H1 (cell line): ENCODE data around the gene CFAP92. TPM values are rescaled to one million over a fixed set of nuclear protein-coding genes. Genes with fewer than 3 reads are reported as not detected.

ENCODE experiments used
- CTCF ChIA-PET: fragments of 300-600 bp; sonication (Branson Sonifier 250); formaldehyde crosslinking; loops from one replicate; lab custom pipeline; 2021; ENCODE audit not compliant: partially characterized antibody; lab: Charles Lee
- POLR2A ChIA-PET: fragments of 300-600 bp; sonication (Branson Sonifier 250); formaldehyde crosslinking; loops from one replicate; lab custom pipeline; 2021; ENCODE audit warnings: inconsistent platforms; ENCODE audit not compliant: partially characterized antibody; lab: Charles Lee
- DNase-seq, 2 experiments: peaks; one replicate each; pipeline versions ENCODE4 v3.0.0 to v3.0.0-alpha.2; 2010 to 2022; ENCODE audit warnings: low spot score in 2 of 2, low read depth in 1 of 2, mixed read lengths in 1 of 2
- FAIRE-seq: peaks from 2 replicates; lab custom pipeline; 2011; peaks lifted over from hg19 to GRCh38; lab: Jason Lieb, UNC
- H2AFZ ChIP-seq: 2 replicates; pipeline ENCODE4 v1.8.1; 2012; ENCODE audit warnings: low read length, inconsistent platforms
- H2AK5ac ChIP-seq: 2 replicates; pipeline ENCODE4 v1.6.1; 2013; ENCODE audit warnings: low read depth, low read length
- H2BK120ac ChIP-seq: replicated peaks from 2 replicates; pipeline ENCODE3; 2013; ENCODE audit warnings: low read depth, low read length, inconsistent platforms
- H2BK12ac ChIP-seq: 2 replicates; pipeline ENCODE4 v1.6.1; 2013; ENCODE audit warnings: low read depth, low read length
- H2BK15ac ChIP-seq: 2 replicates; pipeline ENCODE4 v1.6.1; 2013; ENCODE audit warnings: low read length
- H2BK20ac ChIP-seq: 2 replicates; pipeline ENCODE4 v1.6.1; 2013; ENCODE audit warnings: low read length
- H2BK5ac ChIP-seq: 2 replicates; pipeline ENCODE4 v1.6.1; 2013; ENCODE audit warnings: low read depth, low read length
- H3K14ac ChIP-seq: 2 replicates; pipeline ENCODE4 v1.6.1; 2013; ENCODE audit warnings: inconsistent platforms; ENCODE audit not compliant: insufficient read length
- H3K18ac ChIP-seq: 2 replicates; pipeline ENCODE4 v1.6.1; 2013; ENCODE audit warnings: low read length; ENCODE audit errors: extremely low read depth
- H3K23ac ChIP-seq: 2 replicates; pipeline ENCODE4 v1.6.1; 2013; ENCODE audit warnings: inconsistent platforms; ENCODE audit not compliant: insufficient read length
- H3K23me2 ChIP-seq: 2 replicates; pipeline ENCODE4 v1.6.1; 2013; ENCODE audit warnings: low read depth, low read length
- H3K27ac ChIP-seq: 2 replicates; pipeline ENCODE4 v1.6.1; 2011; ENCODE audit warnings: low read depth, low read length, inconsistent platforms
- H3K27me3 ChIP-seq, 4 experiments: replicated peaks in 1 of 4; 1 replicate in 1 of 4; 2 replicates in 3 of 4; pipeline versions ENCODE4 v1.6.1 to v1.8.1; 2011 to 2013; ENCODE audit warnings: low read length in 3 of 4, mild to moderate bottlenecking in 3 of 4, inconsistent platforms in 2 of 4, mixed read lengths in 2 of 4, moderate library complexity in 1 of 4; ENCODE audit not compliant: control insufficient read depth in 3 of 4, insufficient read depth in 3 of 4; ENCODE audit errors: extremely low read depth in 1 of 4
- H3K36me3 ChIP-seq, 4 experiments: 2 replicates each; pipeline versions ENCODE4 v1.6.1 to v1.8.1; 2011 to 2013; ENCODE audit warnings: mild to moderate bottlenecking in 4 of 4, low read length in 3 of 4, moderate library complexity in 2 of 4, control low read depth in 1 of 4, inconsistent platforms in 1 of 4; ENCODE audit not compliant: insufficient read depth in 4 of 4, control insufficient read depth in 2 of 4
- H3K4ac ChIP-seq: replicated peaks from 2 replicates; pipeline ENCODE3; 2013; ENCODE audit warnings: low read length, low read depth, mixed read lengths, inconsistent platforms; ENCODE audit not compliant: insufficient read length
- H3K4me1 ChIP-seq, 4 experiments: replicated peaks in 1 of 4; 1 replicate in 1 of 4; 2 replicates in 3 of 4; pipeline versions ENCODE4 v1.6.1 to v1.8.1; 2011 to 2013; ENCODE audit warnings: low read length in 3 of 4, inconsistent platforms in 2 of 4, mixed read lengths in 1 of 4; ENCODE audit not compliant: insufficient read depth in 4 of 4, control insufficient read depth in 3 of 4
- H3K4me2 ChIP-seq, 2 experiments: 2 replicates each; pipeline versions ENCODE4 v1.6.1 to v1.8.1; 2011 to 2013; ENCODE audit warnings: low read depth in 2 of 2, low read length in 2 of 2, control low read depth in 1 of 2, inconsistent platforms in 1 of 2, mild to moderate bottlenecking in 1 of 2; ENCODE audit not compliant: insufficient read depth in 1 of 2
- H3K4me3 ChIP-seq, 4 experiments: fragments of 200-600, 300-600 bp in 1 of 4; sonication (generic), shearing (Covaris generic), sonication (Bioruptor Twin) in 1 of 4; 2 replicates each; pipeline versions ENCODE4 v1.5.1 to v1.8.1; 2011 to 2016; ENCODE audit warnings: low read length in 4 of 4, low read depth in 3 of 4, control low read depth in 2 of 4, inconsistent platforms in 2 of 4, mild to moderate bottlenecking in 2 of 4, mixed read lengths in 1 of 4, moderate library complexity in 1 of 4; ENCODE audit not compliant: insufficient read depth in 2 of 4; ENCODE audit errors: extremely low read depth in 1 of 4
- H3K56ac ChIP-seq: replicated peaks from 2 replicates; pipeline ENCODE3; 2013; ENCODE audit warnings: low read depth, mild to moderate bottlenecking, mixed read lengths, low read length, inconsistent platforms; ENCODE audit not compliant: insufficient read length
- H3K79me1 ChIP-seq: 2 replicates; pipeline ENCODE4 v1.6.1; 2013; ENCODE audit warnings: low read depth, low read length, control low read depth
- H3K79me2 ChIP-seq, 2 experiments: 2 replicates each; pipeline versions ENCODE4 v1.6.1 to v1.8.1; 2012 to 2013; ENCODE audit warnings: low read length in 2 of 2, mild to moderate bottlenecking in 2 of 2, inconsistent platforms in 1 of 2; ENCODE audit not compliant: insufficient read depth in 2 of 2, control insufficient read depth in 1 of 2
- H3K9ac ChIP-seq, 4 experiments: replicated peaks in 1 of 4; 1 replicate in 1 of 4; 2 replicates in 3 of 4; pipeline versions ENCODE4 v1.6.1 to v1.8.1; 2011 to 2013; ENCODE audit warnings: low read depth in 3 of 4, low read length in 3 of 4, control low read depth in 2 of 4, mild to moderate bottlenecking in 2 of 4, moderate library complexity in 2 of 4, inconsistent platforms in 1 of 4; ENCODE audit errors: extremely low read depth in 1 of 4
- H3K9me3 ChIP-seq, 2 experiments: 2 replicates each; pipeline versions ENCODE4 v1.6.1 to v1.8.1; 2012 to 2013; ENCODE audit warnings: mild to moderate bottlenecking in 2 of 2, moderate library complexity in 2 of 2, control low read depth in 1 of 2, inconsistent platforms in 1 of 2, low read depth in 1 of 2, low read length in 1 of 2, mixed read lengths in 1 of 2; ENCODE audit not compliant: insufficient read depth in 2 of 2
- H4K20me1 ChIP-seq, 2 experiments: replicated peaks in 1 of 2; 2 replicates each; pipeline versions ENCODE3 to v1.8.1; 2011 to 2013; ENCODE audit warnings: inconsistent platforms in 2 of 2, low read length in 2 of 2, mild to moderate bottlenecking in 1 of 2; ENCODE audit not compliant: insufficient read depth in 2 of 2, control insufficient read depth in 1 of 2
- H4K5ac ChIP-seq: 2 replicates; pipeline ENCODE4 v1.6.1; 2013; ENCODE audit warnings: low read length, low read depth, mixed read lengths, inconsistent platforms; ENCODE audit not compliant: insufficient read length
- H4K8ac ChIP-seq: 2 replicates; pipeline ENCODE4 v1.8.0; 2013; ENCODE audit warnings: mild to moderate bottlenecking, moderate library complexity, low read length, inconsistent platforms; ENCODE audit not compliant: insufficient read depth; ENCODE audit errors: extremely low read depth
- H4K91ac ChIP-seq: replicated peaks from 2 replicates; pipeline ENCODE3; 2013; ENCODE audit warnings: low read length, mixed read lengths, inconsistent platforms; ENCODE audit not compliant: insufficient read length
- ATF3 ChIP-seq: IDR thresholded peaks from 2 replicates; pipeline ENCODE4 v1.6.1; 2011; ENCODE audit warnings: low read depth, mild to moderate bottlenecking, low read length; ENCODE audit not compliant: insufficient read depth
- CHD2 ChIP-seq: IDR thresholded peaks from 2 replicates; pipeline ENCODE4 v1.6.1; 2012; ENCODE audit warnings: low read length, improper control_type of control experiment
- KDM4A ChIP-seq: IDR thresholded peaks from one replicate; pipeline ENCODE4 v1.7.1; 2012; ENCODE audit warnings: low read depth, mild to moderate bottlenecking, moderate library complexity, low read length, inconsistent platforms; ENCODE audit not compliant: severe bottlenecking
- MAFK ChIP-seq: IDR thresholded peaks from 2 replicates; pipeline ENCODE4 v1.6.1; 2012; ENCODE audit warnings: low read depth, mild to moderate bottlenecking, improper control_type of control experiment, low read length
- SIN3A ChIP-seq, 2 experiments: IDR thresholded peaks in 1 of 2; conservative IDR thresholded peaks in 1 of 2; 2 replicates each; pipeline ENCODE4 v1.6.1; 2011 to 2012; ENCODE audit warnings: low read length in 2 of 2, improper control_type of control experiment in 1 of 2, low read depth in 1 of 2, mild to moderate bottlenecking in 1 of 2
- SRF ChIP-seq: IDR thresholded peaks from 2 replicates; pipeline ENCODE4 v1.6.1; 2011; ENCODE audit warnings: mild to moderate bottlenecking, low read depth, low read length, moderate library complexity
- WGBS, 2 experiments: shearing (Covaris generic) in 1 of 2; methylation state at CpG; one replicate each; pipeline versions ENCODE4 v1.1.6 to v1.1.7; 2013 to 2015; ENCODE audit warnings: low lambda C conversion rate in 2 of 2, mixed read lengths in 2 of 2, inconsistent platforms in 1 of 2, low coverage in 1 of 2, missing lambda C conversion rate in 1 of 2; ENCODE audit not compliant: insufficient replicate concordance in 2 of 2, insufficient coverage in 1 of 2, insufficient read length in 1 of 2; ENCODE audit errors: extremely low coverage in 1 of 2, missing lambda C conversion rate in 1 of 2; 5-methylcytosine and 5-hydroxymethylcytosine counted together
- polyA plus RNA-seq, 7 experiments: library from polyadenylated mRNA; depleted of rRNA in 3 of 7; stranded (reverse) in 5 of 7; unstranded in 2 of 7; fragments of >200 nt in 5 of 7; fragments of 200-250 nt in 2 of 7; gene quantifications; 1 replicate in 5 of 7; 2 replicates in 1 of 7; 4 replicates in 1 of 7; pipeline versions ENCODE4 v1.2.1 to v1.2.3, GENCODE V29; 2011 to 2013; ENCODE audit warnings: missing spikeins in 2 of 7, mixed read lengths in 2 of 7
- total RNA-seq: library from RNA; stranded (reverse); fragmentation: NEBNext Ultra II Directional; extraction: Animal tissue kit (Norgen Biotek cat#: 25700); gene quantifications from 2 replicates; pipeline ENCODE4 v1.2.1, GENCODE V29; 2021

CFAP92 gene
- total and polyA plus RNA-seq, 2 of the 8 experiments (the other 6 are each of a cell fraction or from before 2014, with no cell fraction given) = 0.77 to 2.0 TPM

GRCh38 chr3:128879125-128879969, 114.5 kb downstream of the CFAP92 start, which contains the start of gene ACAD9:
Gene ACAD9 (plus strand): TSS chr3:128879620. CDS start chr3:128879692, 72 bp downstream.
- no peaks in the 10 kb centered on the region for H3K27me3 ChIP-seq
- peak within 1 kb of the TSS; percentile 85 for H2BK5ac ChIP-seq
- H3K9ac ChIP-seq = peak within 1 kb of the TSS; percentile 89 to 98 (median 94)
- POLR2A ChIA-PET = interaction anchor here (0.5 to 3.5 kb wide), 25 partner anchors 9 to 367 kb away, joined by 3 to 23 read pairs (median 4); partner anchors contain the start of genes CFAP92 and CNBP
- peaks cover 0 to 12% (median 1%) of the 10 kb centered on the region in 4 experiments; a peak in 4 of 8 replicates for H3K36me3 ChIP-seq
- peak within 1 kb of the TSS; percentile 78 to 90 (median 83) for H3K4me3 ChIP-seq
- H4K91ac ChIP-seq = peak within 1 kb of the TSS; percentile 81
- H3K4ac ChIP-seq = peak within 1 kb of the TSS; percentile 62
- peak; percentile 98 to 100 for DNase-seq
- FAIRE-seq = peak; percentile 13
- no peak within 1 kb of the TSS for H3K56ac ChIP-seq
- peak within 1 kb of the TSS; percentile 86 for H3K18ac ChIP-seq
- H2BK120ac ChIP-seq = no peak within 1 kb of the TSS
- H2AK5ac ChIP-seq = no peak within 1 kb of the TSS
- peak within 1 kb of the TSS; percentile 89 for H3K27ac ChIP-seq
- peaks cover 13% of the 10 kb centered on the region for H3K23me2 ChIP-seq
- H4K20me1 ChIP-seq = peaks cover 3 to 4% of the 10 kb centered on the region in 2 experiments
- H3K79me1 ChIP-seq = peaks cover 16% of the 10 kb centered on the region
- peak within 1 kb of the TSS; percentile 45; the same call in 1 of the 2 replicates for H2BK12ac ChIP-seq
- H2BK15ac ChIP-seq = no peak within 1 kb of the TSS
- peak within 1 kb of the TSS; percentile 69 for H4K5ac ChIP-seq
- no peak within 1 kb of the TSS for H2BK20ac ChIP-seq
- H3K79me2 ChIP-seq = peaks cover 8 to 52% of the 10 kb centered on the region in 2 experiments; a peak in 3 of 4 replicates
- H3K14ac ChIP-seq = no peak within 1 kb of the TSS
- no peaks in the 10 kb centered on the region for H3K9me3 ChIP-seq
- whole genome bisulfite sequencing, 2 experiments = 1% methylated on average over 65 of the region's 65 CpGs; no CpG with 5 or more reads in 1 of the 2 experiments
- CTCF ChIA-PET = interaction anchor here (0.6 to 5.8 kb wide), 5 partner anchors 14 to 67 kb away, joined by 3 to 42 read pairs (median 3); no protein-coding TSS in a partner anchor
- peaks cover 0 to 6% (median 3%) of the 10 kb centered on the region in 4 experiments; a peak in 4 of 7 replicates for H3K4me1 ChIP-seq
- H4K8ac ChIP-seq = peak within 1 kb of the TSS; percentile 98
- no peak within 1 kb of the TSS for H3K23ac ChIP-seq
- H3K4me2 ChIP-seq = peak within 1 kb of the TSS; percentile 79 to 99
- peak within 1 kb of the TSS; percentile 1; the same call in 1 of the 2 replicates for H2AFZ ChIP-seq
- TF ChIP-seq SIN3A (conservative IDR thresholded peaks at IDR 0.05 in 1 of 2, IDR thresholded peaks at IDR 0.05 in 1 of 2; ENCODE audit: low read depth in 1 of 2, low read length in 2 of 2) = peak in 1 of 2 experiments; percentile 74; a peak in 1 of 4 replicates
- no peak; the same call in 1 of the 2 replicates for TF ChIP-seq MAFK
- TF ChIP-seq CHD2 = no peak; the same call in 1 of the 2 replicates
- TF ChIP-seq SRF = peak; percentile 67; the same call in 1 of the 2 replicates
- TF ChIP-seq KDM4A = peak; percentile 94
- TF ChIP-seq ATF3 = peak; percentile 97
